Immature natural killer cell (primary cell): Measurements from ENCODE around the gene MINDY3. TPM values are rescaled to one million over a fixed set of nuclear protein-coding genes. Genes with fewer than 3 reads are reported as not detected.

Source experiments
- DNase-seq, 3 donors: peaks; one replicate each; pipeline ENCODE4 v3.0.0; 2022; ENCODE audit warnings: mixed read lengths in 1 of 3
- H3K27ac Mint-ChIP-seq, 6 donors: one replicate each; pipeline ENCODE4 v1.8.0; 2020; ENCODE audit warnings: mixed read lengths in 6 of 6, mild to moderate bottlenecking in 5 of 6, inconsistent platforms in 4 of 6, moderate library complexity in 3 of 6
- H3K27me3 Mint-ChIP-seq, 3 donors: one replicate each; pipeline ENCODE4 v1.8.0; 2020 to 2021; ENCODE audit warnings: low read depth in 3 of 3, mild to moderate bottlenecking in 3 of 3, mixed read lengths in 3 of 3, moderate library complexity in 3 of 3, inconsistent platforms in 1 of 3
- H3K36me3 Mint-ChIP-seq, 3 donors: one replicate each; pipeline ENCODE4 v1.8.0; 2020; ENCODE audit warnings: mixed read lengths in 3 of 3, inconsistent platforms in 2 of 3, mild to moderate bottlenecking in 2 of 3
- H3K4me1 Mint-ChIP-seq, 2 donors: one replicate each; pipeline ENCODE4 v1.8.0; 2020; ENCODE audit warnings: inconsistent platforms in 2 of 2, mild to moderate bottlenecking in 2 of 2, mixed read lengths in 2 of 2, moderate library complexity in 1 of 2
- H3K4me3 Mint-ChIP-seq, 5 donors: one replicate each; pipeline ENCODE4 v1.8.0; 2020; ENCODE audit warnings: mild to moderate bottlenecking in 5 of 5, mixed read lengths in 5 of 5, inconsistent platforms in 3 of 5, moderate library complexity in 3 of 5
- H3K9me3 Mint-ChIP-seq, 6 donors: one replicate each; pipeline ENCODE4 v1.8.0; 2020; ENCODE audit warnings: mild to moderate bottlenecking in 6 of 6, mixed read lengths in 6 of 6, inconsistent platforms in 4 of 6, moderate library complexity in 3 of 6
- polyA plus RNA-seq, 3 donors: library from polyadenylated mRNA; unstranded; fragments of 300-500 nt; fragmentation: Illumina TruSeq; gene quantifications; one replicate each; pipeline ENCODE4 v1.2.3, GENCODE V29; 2021

The MINDY3 gene
- polyA plus RNA-seq, 3 donors from 2014 or later: 1.7 to 6.6 (median 5.0) TPM

DNA sequence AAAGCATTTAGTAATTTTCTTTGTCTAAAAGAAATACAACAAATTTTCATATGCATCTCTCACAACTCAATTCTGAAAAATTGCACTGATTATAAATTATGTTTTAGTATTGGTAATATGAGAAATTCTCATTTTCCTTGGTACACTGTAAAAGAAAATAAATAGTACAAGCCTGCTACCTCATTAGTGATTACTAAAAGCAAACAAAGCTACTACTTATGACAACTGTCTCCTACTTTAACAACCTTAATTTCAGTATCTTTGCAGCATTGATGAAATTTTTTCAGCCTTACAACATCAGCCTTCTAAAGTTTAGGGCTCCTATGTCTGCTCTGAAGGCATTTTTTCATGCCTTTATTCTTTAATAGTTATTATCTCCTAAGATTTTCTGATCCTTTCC lies 65.7 kb downstream of the MINDY3 start:
- peaks cover 1 to 5% of the 10 kb centered on the region in 2 donors for H3K4me1 Mint-ChIP-seq

DNA sequence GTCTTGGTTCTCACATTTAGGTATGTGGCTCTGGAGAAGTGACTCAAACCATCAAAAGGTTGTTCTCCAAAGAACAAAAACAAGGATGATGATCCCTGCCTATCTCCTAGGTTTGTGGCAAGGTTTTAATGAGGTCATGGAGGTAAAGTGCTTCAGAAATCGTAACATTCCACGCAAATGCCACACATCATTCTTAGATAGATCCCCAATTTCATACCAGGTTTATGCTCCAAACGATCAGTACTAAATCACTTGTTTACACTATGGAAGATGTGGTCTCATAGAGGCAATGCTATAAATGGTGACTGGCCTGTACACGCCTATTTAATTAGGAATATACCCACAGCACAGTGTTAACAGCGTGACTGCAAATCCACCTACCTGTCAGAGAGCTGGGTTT lies 66.6 kb downstream of the MINDY3 start:
- H3K4me1 Mint-ChIP-seq: peaks cover 1 to 5% of the 10 kb centered on the region in 2 donors
- H3K9me3 Mint-ChIP-seq: no peaks in the 10 kb centered on the region
- no peak overlapping the region for H3K4me3 Mint-ChIP-seq
- peaks cover 0 to 2% (median 0%) of the 10 kb centered on the region in 3 donors for H3K27me3 Mint-ChIP-seq
- peaks cover 17 to 36% (median 20%) of the 10 kb centered on the region in 3 donors for H3K36me3 Mint-ChIP-seq
- no peak overlapping the region for H3K27ac Mint-ChIP-seq
- DNase-seq: no peak

More for the DNA sequence above, 65.7 kb downstream of the MINDY3 start:
- no peak for DNase-seq
- H3K9me3 Mint-ChIP-seq: no peaks in the 10 kb centered on the region
- peaks cover 12 to 29% (median 13%) of the 10 kb centered on the region in 3 donors for H3K36me3 Mint-ChIP-seq
- no peak overlapping the region for H3K4me3 Mint-ChIP-seq
- H3K27ac Mint-ChIP-seq: peak overlapping the region in 2 of 6 donors; percentile 17 to 63
- H3K27me3 Mint-ChIP-seq: peaks cover 0 to 2% (median 0%) of the 10 kb centered on the region in 3 donors

DNA sequence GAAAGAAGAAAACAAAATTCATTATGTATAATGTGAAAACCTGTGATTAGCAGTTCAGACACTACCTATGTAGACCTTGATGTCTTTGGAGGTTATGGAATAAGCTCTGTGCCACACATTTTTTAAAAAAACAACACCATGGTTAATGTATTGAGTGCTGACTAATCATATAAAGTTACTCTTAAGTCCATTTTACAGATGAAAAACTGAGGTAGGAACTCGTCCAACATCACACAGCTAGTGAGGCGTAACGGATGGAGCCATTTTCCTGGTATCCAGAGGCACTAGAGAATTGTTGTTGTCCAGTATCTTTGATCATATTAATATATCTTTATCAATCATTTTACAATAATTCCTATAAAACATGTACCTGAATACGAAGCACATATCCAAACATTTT lies 67.5 kb downstream of the MINDY3 start:
- Mint-ChIP-seq H3K27me3 (peaks cover 0 to 2% (median 0%) of the 10 kb centered on the region in 3 donors), H3K4me3 (no peak overlapping the region), H3K4me1 (peaks cover 1 to 5% of the 10 kb centered on the region in 2 donors), H3K36me3 (peaks cover 19 to 45% (median 21%) of the 10 kb centered on the region in 3 donors), H3K27ac (no peak overlapping the region), H3K9me3 (no peaks in the 10 kb centered on the region)
- no peak for DNase-seq

DNA sequence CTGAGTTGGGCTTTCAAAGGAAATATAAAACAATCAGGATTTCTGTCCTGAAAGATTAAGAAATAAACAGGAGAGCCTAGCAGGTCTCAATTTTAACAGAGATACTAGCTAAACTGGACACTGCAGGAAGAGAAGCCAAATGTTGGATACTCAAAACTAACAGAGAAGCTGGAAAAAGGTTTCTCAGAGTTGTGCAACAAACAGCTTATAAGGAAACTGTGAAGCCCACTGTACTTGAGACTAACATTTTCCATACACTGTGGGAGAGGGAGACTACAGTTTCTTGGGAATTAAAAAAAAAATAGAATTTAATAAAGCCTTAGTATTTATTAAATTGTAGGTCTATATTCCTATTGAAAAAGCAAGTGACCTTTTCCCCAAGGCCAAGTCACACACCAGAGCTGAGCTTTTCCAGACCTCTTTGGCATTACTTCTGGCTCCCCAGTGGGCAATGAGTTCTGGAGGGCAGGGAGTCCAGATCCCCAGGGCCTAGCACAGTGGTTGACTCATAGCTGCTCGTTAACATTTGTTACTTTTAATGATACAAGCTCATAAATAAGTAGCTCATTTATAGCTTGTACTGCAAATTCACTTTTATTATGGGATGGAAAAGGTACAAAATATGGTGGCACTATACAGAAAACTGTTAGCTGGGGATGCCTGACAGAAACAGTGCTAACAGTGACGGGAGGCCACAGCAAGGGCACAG lies 68.3 kb downstream of the MINDY3 start:
- no peak for DNase-seq
- no peaks in the 10 kb centered on the region for H3K27me3 Mint-ChIP-seq
- H3K27ac Mint-ChIP-seq: no peak overlapping the region
- H3K4me1 Mint-ChIP-seq: peaks cover 1 to 5% of the 10 kb centered on the region in 2 donors
- peaks cover 19 to 53% (median 23%) of the 10 kb centered on the region in 3 donors for H3K36me3 Mint-ChIP-seq
- H3K9me3 Mint-ChIP-seq: no peaks in the 10 kb centered on the region
- H3K4me3 Mint-ChIP-seq: no peak overlapping the region

DNA sequence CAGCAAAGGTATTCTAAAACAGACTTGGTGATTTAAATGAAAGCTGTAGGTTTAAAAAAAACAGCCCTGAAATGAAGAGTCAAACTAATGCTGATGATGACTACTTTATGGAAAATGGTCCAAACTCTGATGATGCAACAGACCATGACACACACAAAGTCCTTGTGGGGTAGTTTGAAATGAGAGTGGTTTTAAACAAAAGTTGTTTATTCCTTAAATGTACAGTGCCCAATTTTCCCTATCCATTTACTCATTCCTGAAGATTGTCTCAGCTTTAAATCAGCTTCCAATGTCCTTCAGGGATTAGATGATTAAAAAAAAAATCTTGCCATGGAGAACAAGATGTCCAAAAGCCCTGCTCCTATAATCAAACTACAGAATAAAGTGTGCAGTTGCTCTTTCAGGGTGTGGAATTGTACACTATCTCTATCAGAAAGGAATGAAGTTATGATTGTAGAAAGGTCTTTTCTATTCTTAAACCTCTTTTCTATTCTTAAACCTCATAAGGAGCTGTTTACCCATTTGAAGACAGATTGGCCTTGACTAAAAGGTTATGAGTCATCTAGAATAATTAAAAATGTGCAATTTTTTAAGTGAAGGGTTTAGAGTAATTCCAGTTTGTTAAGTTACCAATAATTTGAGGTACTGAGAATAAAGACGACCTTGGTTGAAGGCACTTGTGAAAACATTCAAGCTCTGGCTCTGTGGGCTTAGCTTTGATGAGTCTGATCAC lies 70.3 kb downstream of the MINDY3 start:
- Mint-ChIP-seq H3K36me3 (peaks cover 25 to 56% (median 31%) of the 10 kb centered on the region in 3 donors), H3K27me3 (no peaks in the 10 kb centered on the region), H3K4me3 (no peak overlapping the region), H3K4me1 (no peaks in the 10 kb centered on the region), H3K27ac (peak overlapping the region in 1 of 6 donors; percentile 7), H3K9me3 (no peaks in the 10 kb centered on the region)
- no peak for DNase-seq

DNA sequence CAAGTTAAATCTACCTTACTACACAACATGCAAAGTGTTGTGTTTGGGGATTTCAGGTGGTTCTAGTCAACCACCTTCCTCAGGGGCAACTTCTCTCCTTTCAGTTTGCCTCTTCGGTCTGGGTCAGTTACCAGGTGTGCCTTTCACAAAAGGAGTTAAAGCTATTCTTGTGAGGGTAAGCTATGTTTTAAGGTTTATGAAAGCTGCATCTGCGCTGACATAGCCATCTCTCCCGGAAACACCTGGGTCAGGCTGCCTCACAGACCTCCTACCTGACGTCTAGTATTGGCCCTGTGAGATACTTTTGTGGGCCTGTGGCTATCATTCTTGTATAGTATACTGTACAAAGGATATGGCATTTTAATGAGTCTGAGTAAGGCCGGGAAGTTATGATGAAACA lies 72.9 kb downstream of the MINDY3 start:
- no peak for DNase-seq
- Mint-ChIP-seq H3K27me3 (no peaks in the 10 kb centered on the region), H3K4me1 (no peaks in the 10 kb centered on the region), H3K4me3 (no peak overlapping the region), H3K9me3 (no peaks in the 10 kb centered on the region), H3K36me3 (peaks cover 30 to 62% (median 33%) of the 10 kb centered on the region in 3 donors), H3K27ac (no peak overlapping the region)

DNA sequence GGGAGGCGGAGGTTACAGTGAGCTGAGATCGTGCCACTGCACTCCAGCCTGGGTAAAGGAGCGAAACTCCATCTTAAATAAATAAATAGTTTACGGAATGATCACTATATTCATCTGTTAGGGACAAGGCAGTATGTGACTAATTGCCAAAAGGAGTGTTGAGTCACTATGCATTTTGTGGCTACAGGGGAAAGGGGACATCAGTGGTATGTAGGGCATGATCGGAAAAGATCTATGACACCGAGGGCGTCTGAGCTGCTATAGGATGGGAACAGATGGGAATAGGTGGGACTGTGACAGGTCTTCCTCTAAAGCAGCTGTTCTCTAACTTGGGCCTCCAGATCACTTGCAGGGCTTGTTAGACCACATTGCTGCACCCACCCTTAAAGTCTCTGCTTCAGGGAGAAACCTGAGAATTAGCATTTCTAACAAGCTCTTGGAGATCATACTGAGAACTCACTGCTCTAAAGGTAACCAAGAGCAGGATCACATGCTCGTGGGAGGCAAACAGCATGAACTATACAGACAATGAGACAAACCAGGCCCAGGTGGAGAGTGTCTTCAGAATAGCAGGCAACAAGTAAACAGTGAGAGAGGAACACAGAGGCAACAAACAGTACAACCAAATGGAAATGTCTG lies 75.5 kb downstream of the MINDY3 start:
- no peaks in the 10 kb centered on the region for H3K9me3 Mint-ChIP-seq
- H3K27ac Mint-ChIP-seq: no peak overlapping the region
- H3K36me3 Mint-ChIP-seq: peaks cover 27 to 72% (median 37%) of the 10 kb centered on the region in 3 donors
- no peaks in the 10 kb centered on the region for H3K4me1 Mint-ChIP-seq
- H3K27me3 Mint-ChIP-seq: no peaks in the 10 kb centered on the region
- DNase-seq: no peak
- no peak overlapping the region for H3K4me3 Mint-ChIP-seq

DNA sequence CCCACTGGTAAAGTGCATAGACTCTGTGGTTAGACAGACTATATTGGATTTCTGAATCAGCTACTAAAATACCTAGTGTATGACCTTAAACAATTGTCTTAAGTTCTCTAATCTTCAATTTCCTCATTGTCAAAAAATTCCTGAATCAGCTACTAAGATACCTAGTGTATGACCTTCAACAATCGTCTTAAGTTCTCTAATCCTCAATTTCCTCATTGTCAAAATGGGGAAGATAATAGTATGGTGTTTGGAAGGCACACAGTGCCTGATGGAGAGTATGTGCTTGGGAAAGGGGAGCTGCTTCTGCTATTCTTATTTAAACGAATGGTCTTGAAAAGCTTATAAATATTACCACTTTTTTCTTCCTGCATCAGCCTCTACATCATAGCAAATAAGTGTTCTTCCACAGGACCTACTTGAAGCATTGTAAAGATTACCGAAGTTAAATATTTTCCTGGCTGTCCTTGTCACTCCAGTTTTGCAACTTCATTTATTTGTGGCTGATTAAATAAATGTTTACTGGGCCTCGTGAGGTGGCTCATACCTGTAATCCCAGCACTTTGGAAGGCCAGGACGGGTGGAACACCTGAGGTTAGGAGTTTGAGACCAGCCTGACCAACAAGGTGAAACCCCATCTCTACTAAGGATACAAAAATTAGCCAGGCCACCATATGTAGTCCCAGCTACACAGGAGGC lies 76.2 kb downstream of the MINDY3 start:
- Mint-ChIP-seq H3K36me3 (peaks cover 29 to 76% (median 43%) of the 10 kb centered on the region in 3 donors), H3K27me3 (no peaks in the 10 kb centered on the region)
- no peak for DNase-seq

DNA sequence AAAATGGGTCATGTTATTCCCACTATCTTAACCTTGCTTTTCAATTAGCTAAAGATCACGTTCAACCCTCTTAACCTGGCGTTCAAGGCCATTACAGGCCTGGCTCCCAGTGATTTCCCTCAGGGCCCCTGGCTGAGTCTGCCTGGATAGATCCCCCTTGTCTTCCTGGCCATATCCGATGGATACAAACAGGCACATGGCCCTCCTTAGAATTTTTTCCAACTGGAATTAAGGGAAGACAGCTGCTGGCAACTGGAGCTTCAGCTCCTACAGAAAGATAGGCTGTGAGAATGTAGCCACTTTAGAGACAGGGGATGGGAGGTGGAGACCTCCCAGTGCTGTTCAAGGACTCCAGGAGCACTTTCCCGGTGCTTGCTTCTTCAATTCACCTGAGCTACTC lies 77.5 kb downstream of the MINDY3 start:
- DNase-seq: no peak
- peaks cover 0 to 5% of the 10 kb centered on the region in 2 donors for H3K4me1 Mint-ChIP-seq
- H3K27me3 Mint-ChIP-seq: no peaks in the 10 kb centered on the region
- H3K9me3 Mint-ChIP-seq: no peaks in the 10 kb centered on the region
- H3K27ac Mint-ChIP-seq: peak overlapping the region in 1 of 6 donors; percentile 8
- H3K4me3 Mint-ChIP-seq: no peak overlapping the region
- H3K36me3 Mint-ChIP-seq: peaks cover 34 to 76% (median 50%) of the 10 kb centered on the region in 3 donors

More for the DNA sequence above, 76.2 kb downstream of the MINDY3 start:
- no peaks in the 10 kb centered on the region for H3K9me3 Mint-ChIP-seq
- H3K27ac Mint-ChIP-seq: no peak overlapping the region
- no peaks in the 10 kb centered on the region for H3K4me1 Mint-ChIP-seq
- no peak overlapping the region for H3K4me3 Mint-ChIP-seq

DNA sequence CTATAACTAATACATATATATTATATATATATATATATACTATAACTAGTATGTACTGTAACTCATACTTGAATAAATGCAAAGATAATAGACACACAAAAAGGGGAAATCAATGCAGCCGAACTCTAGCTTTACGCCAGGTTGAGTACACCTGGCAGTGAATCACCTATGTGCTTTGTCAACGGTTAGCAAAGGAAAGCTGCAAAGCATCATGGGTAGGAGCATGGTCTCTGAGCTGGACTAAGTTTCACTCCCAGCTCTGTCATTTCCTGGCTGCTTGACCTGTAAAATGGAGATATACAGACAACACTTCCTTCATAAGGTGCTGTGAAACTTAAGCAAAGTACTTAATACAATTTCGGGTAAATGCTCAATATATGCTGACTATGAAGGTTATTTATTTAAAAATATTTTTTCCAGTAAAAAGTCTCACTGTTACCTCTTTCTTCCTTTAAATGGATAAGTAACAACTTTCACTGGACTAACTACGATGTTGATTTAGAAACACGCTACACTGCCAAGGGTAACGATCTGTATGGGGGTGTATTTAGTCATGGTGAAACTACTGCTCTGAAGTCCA lies 78.8 kb downstream of the MINDY3 start:
- H3K9me3 Mint-ChIP-seq: no peaks in the 10 kb centered on the region
- no peak for DNase-seq
- no peak overlapping the region for H3K27ac Mint-ChIP-seq
- H3K36me3 Mint-ChIP-seq: peaks cover 42 to 77% (median 60%) of the 10 kb centered on the region in 3 donors
- no peak overlapping the region for H3K4me3 Mint-ChIP-seq
- H3K27me3 Mint-ChIP-seq: no peaks in the 10 kb centered on the region
- H3K4me1 Mint-ChIP-seq: peaks cover 0 to 9% of the 10 kb centered on the region in 2 donors

DNA sequence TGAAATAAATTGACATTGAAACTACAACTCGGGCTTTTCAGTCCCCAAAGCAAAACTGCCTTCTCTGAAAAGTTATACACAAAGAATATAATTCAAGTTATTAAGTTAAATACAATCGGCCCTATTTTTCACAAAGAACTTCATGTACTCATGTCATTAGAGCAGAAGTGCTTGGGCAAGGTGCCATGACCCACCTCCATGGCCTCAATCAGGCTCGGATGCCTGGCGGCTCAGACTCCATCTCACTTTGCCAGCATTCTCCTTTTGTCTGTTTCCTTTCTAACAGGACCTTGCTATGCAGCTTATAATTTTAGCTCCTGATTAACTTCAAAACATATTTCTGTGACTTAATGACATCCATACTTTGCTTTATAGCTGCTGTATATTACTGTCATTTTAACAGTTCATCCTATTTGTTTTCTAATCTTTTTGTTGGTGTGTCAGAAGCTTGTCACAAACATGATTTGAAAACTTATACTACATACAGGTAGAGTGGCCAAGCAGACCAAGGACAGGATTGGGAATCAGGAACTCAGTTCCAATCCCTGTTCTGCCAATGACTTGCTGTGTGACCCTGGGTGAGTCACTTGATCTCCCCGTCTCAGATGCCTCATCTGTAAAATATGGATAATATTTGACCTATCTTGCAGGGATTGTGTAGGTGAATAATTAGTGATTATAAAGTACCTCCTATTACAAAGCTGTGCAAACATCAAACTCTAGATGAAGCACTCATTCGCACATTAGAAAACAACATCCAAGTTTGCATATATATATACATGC lies 79.8 kb downstream of the MINDY3 start:
- Mint-ChIP-seq H3K27me3 (no peaks in the 10 kb centered on the region), H3K9me3 (peaks cover 0 to 2% (median 0%) of the 10 kb centered on the region in 6 donors), H3K27ac (no peak overlapping the region), H3K4me3 (no peak overlapping the region), H3K4me1 (peaks cover 0 to 9% of the 10 kb centered on the region in 2 donors), H3K36me3 (peaks cover 46 to 76% (median 61%) of the 10 kb centered on the region in 3 donors)
- no peak for DNase-seq

DNA sequence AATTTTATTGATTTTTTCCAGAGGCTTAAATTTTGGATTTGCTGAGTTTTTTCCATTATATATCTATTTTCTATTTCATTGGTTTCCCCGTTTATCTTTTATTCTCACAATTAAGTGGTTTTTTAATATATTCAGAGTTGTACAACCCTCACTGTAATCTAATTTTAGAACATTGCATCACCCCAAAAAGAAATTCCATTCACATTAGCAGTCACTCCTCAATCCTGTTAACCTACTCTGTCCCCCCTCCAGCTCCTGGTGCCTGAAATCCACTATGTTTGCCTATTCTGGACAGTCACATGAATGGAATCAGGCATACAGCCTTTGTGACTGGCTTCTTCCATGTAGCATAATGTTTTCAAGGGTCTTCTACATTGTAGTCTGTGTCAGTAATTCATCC lies 84.8 kb downstream of the MINDY3 start:
- Mint-ChIP-seq H3K4me3 (no peak overlapping the region), H3K4me1 (peaks cover 0 to 9% of the 10 kb centered on the region in 2 donors), H3K36me3 (peaks cover 56 to 61% (median 60%) of the 10 kb centered on the region in 3 donors), H3K9me3 (peaks cover 0 to 6% (median 0%) of the 10 kb centered on the region in 6 donors), H3K27me3 (no peaks in the 10 kb centered on the region), H3K27ac (peak overlapping the region in 1 of 6 donors; percentile 57)
- no peak for DNase-seq
